Neuronal stem cell (in vitro differentiated cells): ENCODE results near the gene VIPAS39.

ENCODE experiments used
- DNase-seq: peaks from one replicate; pipeline ENCODE4 v3.0.0-alpha.2; 2013; ENCODE audit warnings: low spot score
- H2AFZ ChIP-seq: one replicate; pipeline ENCODE4 v1.6.1; 2013; ENCODE audit warnings: mild to moderate bottlenecking, low read length, inconsistent platforms
- H2AK5ac ChIP-seq: 2 replicates; pipeline ENCODE4 v1.6.1; 2013; ENCODE audit warnings: low read depth, mild to moderate bottlenecking, inconsistent platforms, low read length, moderate library complexity, mixed read lengths
- H2BK120ac ChIP-seq: 2 replicates; pipeline ENCODE4 v1.6.1; 2013; ENCODE audit warnings: low read depth, mild to moderate bottlenecking, inconsistent platforms, low read length, moderate library complexity, mixed read lengths
- H2BK12ac ChIP-seq: one replicate; pipeline ENCODE4 v1.6.1; 2013; ENCODE audit warnings: low read length, inconsistent platforms
- H2BK15ac ChIP-seq: 2 replicates; pipeline ENCODE4 v1.6.1; 2013; ENCODE audit warnings: mild to moderate bottlenecking, low read length, inconsistent platforms, mixed read lengths
- H2BK5ac ChIP-seq: one replicate; pipeline ENCODE4 v1.6.1; 2013; ENCODE audit warnings: inconsistent platforms, mild to moderate bottlenecking, low read length, moderate library complexity
- H3K14ac ChIP-seq: one replicate; pipeline ENCODE4 v1.6.1; 2013; ENCODE audit warnings: low read length, inconsistent platforms
- H3K18ac ChIP-seq: 2 replicates; pipeline ENCODE4 v1.6.1; 2013; ENCODE audit warnings: low read length, inconsistent platforms
- H3K23ac ChIP-seq: 2 replicates; pipeline ENCODE4 v1.6.1; 2013; ENCODE audit warnings: low read depth, mild to moderate bottlenecking, mixed read lengths, low read length, inconsistent platforms; ENCODE audit not compliant: poor library complexity
- H3K27ac ChIP-seq: replicated peaks from 3 replicates; pipeline ENCODE4 v1.5.1; 2013; ENCODE audit warnings: low read length, inconsistent platforms
- H3K27me3 ChIP-seq, 3 experiments: 2 replicates each; pipeline ENCODE4 v1.6.1; 2013; ENCODE audit warnings: low read length in 3 of 3, mild to moderate bottlenecking in 2 of 3, inconsistent platforms in 1 of 3, low read depth in 1 of 3, mixed read lengths in 1 of 3, moderate library complexity in 1 of 3; ENCODE audit not compliant: control insufficient read depth in 3 of 3, insufficient read depth in 3 of 3
- H3K36me3 ChIP-seq, 2 donors: replicated peaks in 1 of 2; 2 replicates each; pipeline ENCODE4 v1.6.1; 2013; ENCODE audit warnings: low read length in 2 of 2; ENCODE audit not compliant: control insufficient read depth in 2 of 2, insufficient read depth in 2 of 2
- H3K4ac ChIP-seq: 2 replicates; pipeline ENCODE4 v1.6.1; 2013; ENCODE audit warnings: inconsistent platforms, mild to moderate bottlenecking, low read length, moderate library complexity
- H3K4me1 ChIP-seq, 2 donors: 1 replicate in 1 of 2; 2 replicates in 1 of 2; pipeline ENCODE4 v1.6.1; 2013; ENCODE audit warnings: low read length in 2 of 2, low read depth in 1 of 2; ENCODE audit not compliant: control insufficient read depth in 2 of 2, insufficient read depth in 1 of 2
- H3K4me2 ChIP-seq: one replicate; pipeline ENCODE4 v1.6.1; 2013; ENCODE audit warnings: mild to moderate bottlenecking, low read length, inconsistent platforms; ENCODE audit not compliant: insufficient read depth, poor library complexity, severe bottlenecking
- H3K4me3 ChIP-seq, 2 donors: 2 replicates each; pipeline ENCODE4 v1.5.1; 2013; ENCODE audit warnings: low read length in 2 of 2, mild to moderate bottlenecking in 2 of 2, inconsistent platforms in 1 of 2, moderate library complexity in 1 of 2
- H3K79me1 ChIP-seq: one replicate; pipeline ENCODE4 v1.6.1; 2013; ENCODE audit warnings: low read depth, mild to moderate bottlenecking, inconsistent platforms, low read length, moderate library complexity
- H3K9ac ChIP-seq: one replicate; pipeline ENCODE4 v1.6.1; 2013; ENCODE audit warnings: mild to moderate bottlenecking, low read depth, low read length, inconsistent platforms; ENCODE audit not compliant: poor library complexity
- H3K9me3 ChIP-seq, 2 donors: replicated peaks in 1 of 2; 2 replicates each; pipeline versions ENCODE3 to v1.6.1; 2013; ENCODE audit warnings: low read length in 2 of 2, mild to moderate bottlenecking in 2 of 2, inconsistent platforms in 1 of 2, low read depth in 1 of 2, mixed read lengths in 1 of 2, moderate library complexity in 1 of 2; ENCODE audit not compliant: control insufficient read depth in 2 of 2, insufficient read depth in 1 of 2
- H4K8ac ChIP-seq: one replicate; pipeline ENCODE4 v1.6.1; 2013; ENCODE audit warnings: low read depth, mild to moderate bottlenecking, inconsistent platforms, low read length, moderate library complexity
- H4K91ac ChIP-seq: one replicate; pipeline ENCODE4 v1.6.1; 2013; ENCODE audit warnings: low read length, low read depth, mild to moderate bottlenecking, inconsistent platforms; ENCODE audit not compliant: poor library complexity
- WGBS, 2 donors: extraction: QIAGEN DNeasy Blood & Tissue Kit; methylation state at CpG; one replicate each; pipeline ENCODE4 v1.1.7; 2013; ENCODE audit warnings: missing lambda C conversion rate in 2 of 2, mixed read lengths in 1 of 2; ENCODE audit not compliant: insufficient read length in 2 of 2, insufficient replicate concordance in 1 of 2; ENCODE audit errors: extremely low coverage in 2 of 2; 5-methylcytosine and 5-hydroxymethylcytosine counted together

The VIPAS39 gene

DNA sequence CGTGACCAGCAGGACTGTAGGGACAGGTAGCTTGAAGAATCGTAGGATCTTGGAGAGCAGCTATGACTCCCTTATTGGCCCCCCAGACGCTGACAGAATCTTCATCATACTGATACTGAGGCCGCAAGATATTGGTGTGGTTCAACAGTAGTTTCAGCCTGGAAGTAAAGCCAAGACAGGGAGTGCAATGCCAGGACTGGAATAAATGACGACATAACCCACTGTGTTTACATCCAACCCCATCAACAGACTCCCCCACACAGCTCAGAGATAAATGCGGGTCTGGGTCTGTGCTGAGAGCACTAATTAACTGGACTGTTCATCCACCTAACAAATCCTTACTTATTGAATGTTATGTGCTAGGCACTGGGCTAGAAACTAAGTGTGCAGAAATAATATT is 50.7 kb downstream of the VIPAS39 start:
- no peak overlapping the region for H3K4me3 ChIP-seq

DNA sequence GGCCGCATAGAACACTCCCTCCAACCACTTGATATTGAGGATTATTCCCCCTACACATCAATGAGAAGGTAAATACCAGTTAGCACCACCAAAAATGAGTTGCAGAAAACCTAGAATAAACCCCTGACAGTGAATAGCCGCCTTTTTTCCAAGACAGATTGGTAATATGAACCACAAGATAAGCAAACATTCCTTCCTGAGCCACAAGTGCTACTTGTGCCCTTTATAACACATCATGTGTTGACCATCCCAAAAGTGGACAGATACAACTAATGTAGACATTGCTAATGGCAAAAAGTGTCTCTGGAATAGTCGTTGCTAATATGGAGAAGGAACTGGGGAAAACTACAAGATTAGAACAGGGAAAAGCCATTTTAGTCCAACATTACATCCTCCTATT is 51.3 kb downstream of the VIPAS39 start:
- no peak overlapping the region for H3K23ac ChIP-seq
- H3K9me3 ChIP-seq: no peaks in the 10 kb centered on the region
- no peaks in the 10 kb centered on the region for H3K36me3 ChIP-seq
- no peak overlapping the region for H2BK12ac ChIP-seq
- no peaks in the 10 kb centered on the region for H3K4me1 ChIP-seq
- H3K9ac ChIP-seq: no peak overlapping the region
- DNase-seq: no peak
- H3K79me1 ChIP-seq: no peaks in the 10 kb centered on the region
- no peak overlapping the region for H2AK5ac ChIP-seq
- H2AFZ ChIP-seq: no peak overlapping the region
- no peak overlapping the region for H4K91ac ChIP-seq
- no peak overlapping the region for H3K4me3 ChIP-seq
- H3K27ac ChIP-seq: no peak overlapping the region
- no peak overlapping the region for H2BK120ac ChIP-seq
- no peak overlapping the region for H2BK15ac ChIP-seq
- H3K27me3 ChIP-seq: no peaks in the 10 kb centered on the region
- no peak overlapping the region for H4K8ac ChIP-seq
- H3K14ac ChIP-seq: no peak overlapping the region
- H2BK5ac ChIP-seq: no peak overlapping the region
- no peak overlapping the region for H3K4me2 ChIP-seq
- no peak overlapping the region for H3K4ac ChIP-seq
- no peak overlapping the region for H3K18ac ChIP-seq
- WGBS, 2 donors: no CpG with 5 or more reads among the region's 3 CpGs

More for the DNA sequence above, 50.7 kb downstream of the VIPAS39 start:
- no peaks in the 10 kb centered on the region for H3K36me3 ChIP-seq
- no peak overlapping the region for H4K8ac ChIP-seq
- no peak overlapping the region for H2BK5ac ChIP-seq
- H3K4ac ChIP-seq: no peak overlapping the region
- H3K14ac ChIP-seq: no peak overlapping the region
- H3K79me1 ChIP-seq: no peaks in the 10 kb centered on the region
- no peak overlapping the region for H3K9ac ChIP-seq
- H2AK5ac ChIP-seq: no peak overlapping the region
- H2AFZ ChIP-seq: no peak overlapping the region
- H2BK15ac ChIP-seq: no peak overlapping the region
- H3K27ac ChIP-seq: no peak overlapping the region
- no peak overlapping the region for H3K23ac ChIP-seq
- H3K18ac ChIP-seq: no peak overlapping the region
- no peak for DNase-seq
- H4K91ac ChIP-seq: no peak overlapping the region
- H2BK12ac ChIP-seq: no peak overlapping the region
- no peak overlapping the region for H2BK120ac ChIP-seq
- H3K4me2 ChIP-seq: no peak overlapping the region
- WGBS, 2 donors: no CpG with 5 or more reads among the region's 6 CpGs
- H3K27me3 ChIP-seq: no peaks in the 10 kb centered on the region
- no peaks in the 10 kb centered on the region for H3K9me3 ChIP-seq
- H3K4me1 ChIP-seq: no peaks in the 10 kb centered on the region

DNA sequence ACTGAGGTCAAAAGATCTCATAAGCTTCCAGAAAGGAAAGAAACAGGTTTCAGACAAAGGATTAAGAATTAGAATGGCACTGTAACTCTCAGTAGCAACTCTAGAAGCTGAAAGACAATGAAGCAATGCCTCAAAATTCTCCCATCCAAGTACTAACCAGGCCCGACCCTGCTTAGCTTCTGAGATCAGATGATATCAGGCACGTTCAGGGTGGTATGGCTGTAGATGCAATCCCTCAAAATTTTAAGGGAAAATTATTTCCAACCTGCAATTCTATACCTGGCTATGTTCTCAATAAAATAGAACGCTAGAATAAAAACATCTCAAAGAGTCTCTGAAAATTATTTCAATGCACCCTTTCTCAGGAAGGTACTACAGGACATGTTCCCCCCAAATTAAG is 53.6 kb downstream of the VIPAS39 start:
- Histone ChIP-seq H2AFZ (no peak overlapping the region), H3K4me1 (no peaks in the 10 kb centered on the region), H2BK120ac (no peak overlapping the region), H2BK12ac (no peak overlapping the region), H3K4me3 (no peak overlapping the region), H4K8ac (no peak overlapping the region), H2AK5ac (no peak overlapping the region), H3K4ac (no peak overlapping the region), H3K27ac (no peak overlapping the region), H2BK15ac (no peak overlapping the region), H2BK5ac (no peak overlapping the region), H3K36me3 (no peaks in the 10 kb centered on the region), H3K14ac (no peak overlapping the region), H3K4me2 (no peak overlapping the region), H3K9ac (no peak overlapping the region), H3K18ac (no peak overlapping the region), H3K23ac (no peak overlapping the region), H3K9me3 (no peaks in the 10 kb centered on the region), H3K27me3 (no peaks in the 10 kb centered on the region), H4K91ac (no peak overlapping the region), H3K79me1 (no peaks in the 10 kb centered on the region)
- DNase-seq: no peak
- no CpG with 5 or more reads among the region's 3 CpGs for WGBS, 2 donors

DNA sequence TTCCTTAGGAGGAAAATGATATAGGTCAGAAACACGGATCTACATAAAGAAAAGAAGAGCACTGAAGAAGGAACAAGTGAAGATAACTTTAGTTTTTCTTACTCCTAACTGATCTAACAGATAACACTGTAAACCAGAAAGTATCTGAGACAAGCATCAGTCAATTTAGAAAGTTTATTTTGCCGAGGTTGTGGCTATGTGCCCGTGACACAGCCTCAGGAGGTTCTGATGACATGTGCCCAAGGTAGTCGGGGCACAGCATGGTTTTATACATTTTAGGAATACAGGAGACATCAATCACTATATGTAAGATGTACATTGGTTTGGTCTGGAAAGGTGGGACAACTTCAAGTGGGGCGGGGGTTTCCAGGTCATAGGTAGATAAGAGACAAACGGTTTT is 57.2 kb downstream of the VIPAS39 start:
- no peaks in the 10 kb centered on the region for H3K79me1 ChIP-seq
- no peak for DNase-seq
- no peak overlapping the region for H3K4me2 ChIP-seq
- no peak overlapping the region for H4K8ac ChIP-seq
- no peak overlapping the region for H3K23ac ChIP-seq
- H4K91ac ChIP-seq: no peak overlapping the region
- no peak overlapping the region for H3K27ac ChIP-seq
- no peak overlapping the region for H2AFZ ChIP-seq
- WGBS, 2 donors: no CpG with 5 or more reads among the region's 6 CpGs
- H2BK12ac ChIP-seq: no peak overlapping the region
- H3K27me3 ChIP-seq: no peaks in the 10 kb centered on the region
- no peak overlapping the region for H2BK15ac ChIP-seq
- H3K4me1 ChIP-seq: no peaks in the 10 kb centered on the region
- no peak overlapping the region for H2BK5ac ChIP-seq
- H3K4me3 ChIP-seq: no peak overlapping the region
- no peak overlapping the region for H3K18ac ChIP-seq
- no peak overlapping the region for H3K14ac ChIP-seq
- H3K36me3 ChIP-seq: no peaks in the 10 kb centered on the region
- no peak overlapping the region for H3K4ac ChIP-seq
- H3K9me3 ChIP-seq: peaks cover 0 to 3% of the 10 kb centered on the region in 2 donors
- no peak overlapping the region for H3K9ac ChIP-seq
- H2BK120ac ChIP-seq: no peak overlapping the region
- no peak overlapping the region for H2AK5ac ChIP-seq
